ENCODE measurements around the gene FOXD2.

FOXD2 gene

GRCh38 chr1:47460040-47460439, 22.2 kb downstream of the FOXD2 start:
- TF ChIP-seq CTCF (conservative IDR thresholded peaks at IDR 0.05): no peak

GRCh38 chr1:47460456-47460855, 22.6 kb downstream of the FOXD2 start:
- no peak for TF ChIP-seq CTCF (conservative IDR thresholded peaks at IDR 0.05)
- no peak overlapping the region for H3K27ac ChIP-seq

More at GRCh38 chr1:47460040-47460439, 22.2 kb downstream of the FOXD2 start:
- H3K27ac ChIP-seq: no peak overlapping the region

- TF ChIP-seq CTCF (conservative IDR thresholded peaks at IDR 0.05): no peak
- no peak overlapping the region for H3K27ac ChIP-seq
Observed at GRCh38 chr1:47465605-47466004, 27.8 kb downstream of the FOXD2 start.

- H3K27ac ChIP-seq: no peak overlapping the region
- no peak for TF ChIP-seq CTCF (conservative IDR thresholded peaks at IDR 0.05)
Observed at GRCh38 chr1:47468709-47469389, 31.0 kb downstream of the FOXD2 start.

GRCh38 chr1:47469390-47469759, 31.5 kb downstream of the FOXD2 start:
- TF ChIP-seq CTCF (conservative IDR thresholded peaks at IDR 0.05): no peak
- no peak overlapping the region for H3K27ac ChIP-seq

GRCh38 chr1:47469910-47470309, 32.1 kb downstream of the FOXD2 start:
- TF ChIP-seq CTCF (conservative IDR thresholded peaks at IDR 0.05): no peak
- no peak overlapping the region for H3K27ac ChIP-seq

- TF ChIP-seq CTCF (conservative IDR thresholded peaks at IDR 0.05): no peak
- no peak overlapping the region for H3K27ac ChIP-seq
Observed at GRCh38 chr1:47471163-47471562, 33.3 kb downstream of the FOXD2 start.
